ENCODE results near the gene UQCRH.
A peak's percentile ranks its signal among the peaks of the same experiment; 100 is the strongest.

Gene UQCRH

DNA sequence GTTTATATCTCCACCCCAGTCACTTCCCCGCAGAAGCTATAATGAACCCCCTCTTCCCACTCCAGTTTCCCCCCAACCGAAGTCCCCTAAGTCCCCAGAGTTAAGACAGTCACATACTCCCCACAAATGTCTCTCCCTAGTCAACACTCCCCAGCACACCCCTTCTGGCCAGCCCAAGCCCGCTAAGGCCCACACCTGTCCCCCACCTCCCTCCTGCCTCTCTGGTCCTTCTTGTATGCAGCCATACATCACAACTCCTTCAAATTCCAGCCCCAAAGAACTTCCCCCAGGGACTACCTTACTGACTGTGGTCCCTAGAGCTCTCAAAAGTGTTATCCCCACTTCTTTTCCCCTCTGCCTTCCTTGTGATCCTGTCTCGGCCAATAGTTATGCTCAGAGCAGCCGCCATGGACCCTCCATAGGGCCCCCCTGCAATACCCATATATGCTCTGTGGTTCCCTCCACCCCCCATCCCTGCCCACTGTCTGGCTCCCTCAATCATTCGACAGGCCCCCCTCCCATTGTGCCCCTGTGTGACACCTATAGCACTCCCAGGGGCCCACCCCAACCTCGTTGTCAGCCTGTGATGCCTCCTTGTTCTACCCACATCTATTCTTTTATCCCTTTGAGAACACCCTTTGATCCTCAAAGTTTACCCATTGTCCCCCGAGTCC lies 39.3 kb downstream of the UQCRH start:
- Histone ChIP-seq H4K20me1 (ENCODE audit: insufficient read depth, low read length, poor library complexity, severe bottlenecking) (peaks cover 22% of the 10 kb centered on the region), H3F3A (ENCODE audit: low read depth) (no peaks in the 10 kb centered on the region), H2AFZ (ENCODE audit: low read length) (no peak overlapping the region), H3K9me2 (replicated peaks; ENCODE audit: low read depth, low read length) (no peaks in the 10 kb centered on the region), H3K4me3 (ENCODE audit: low read length, poor library complexity, severe bottlenecking) (peak overlapping the region; percentile 99), H3K79me2 (ENCODE audit: insufficient read depth, low read length) (peaks cover 51% of the 10 kb centered on the region), H3K9ac (ENCODE audit: low read depth, low read length, poor library complexity, severe bottlenecking) (peak overlapping the region; percentile 4), H3K4me2 (ENCODE audit: low read depth, low read length, poor library complexity, severe bottlenecking) (peak overlapping the region; percentile 100), H3K9me3 (ENCODE audit: insufficient read depth, low read depth, low read length) (no peaks in the 10 kb centered on the region), H3K36me3 (ENCODE audit: insufficient read depth, low read length) (peaks cover 7% of the 10 kb centered on the region; the same call in 1 of the 2 replicates), H3K27me3 (ENCODE audit: insufficient read depth, low read length, poor library complexity, severe bottlenecking) (no peaks in the 10 kb centered on the region), H3K4me1 (ENCODE audit: insufficient read depth, low read length, poor library complexity, severe bottlenecking) (peaks cover 44% of the 10 kb centered on the region)
- no peak for TF ChIP-seq EZH2phosphoT487 (IDR thresholded peaks at IDR 0.05; ENCODE audit: borderline replicate concordance)
- TF ChIP-seq CTCF (conservative IDR thresholded peaks at IDR 0.05; ENCODE audit: low read length) = no peak

GRCh38 chr1:46343351-46343695 lies 39.8 kb downstream of the UQCRH start:
- Histone ChIP-seq H4K20me1 (ENCODE audit: insufficient read depth, low read length, poor library complexity, severe bottlenecking) (peaks cover 22% of the 10 kb centered on the region), H3K4me2 (ENCODE audit: low read depth, low read length, poor library complexity, severe bottlenecking) (peak overlapping the region; percentile 100), H3K9me2 (replicated peaks; ENCODE audit: low read depth, low read length) (no peaks in the 10 kb centered on the region), H3K36me3 (ENCODE audit: insufficient read depth, low read length) (peaks cover 7% of the 10 kb centered on the region; the same call in 1 of the 2 replicates), H3K27me3 (ENCODE audit: insufficient read depth, low read length, poor library complexity, severe bottlenecking) (no peaks in the 10 kb centered on the region), H2AFZ (ENCODE audit: low read length) (no peak overlapping the region), H3K79me2 (ENCODE audit: insufficient read depth, low read length) (peaks cover 51% of the 10 kb centered on the region), H3K9me3 (ENCODE audit: insufficient read depth, low read depth, low read length) (no peaks in the 10 kb centered on the region), H3K4me1 (ENCODE audit: insufficient read depth, low read length, poor library complexity, severe bottlenecking) (peaks cover 44% of the 10 kb centered on the region), H3K4me3 (ENCODE audit: low read length, poor library complexity, severe bottlenecking) (peak overlapping the region; percentile 20), H3K9ac (ENCODE audit: low read depth, low read length, poor library complexity, severe bottlenecking) (peak overlapping the region; percentile 4), H3F3A (ENCODE audit: low read depth) (no peaks in the 10 kb centered on the region)
- TF ChIP-seq CTCF (conservative IDR thresholded peaks at IDR 0.05; ENCODE audit: low read length) (no peak), EZH2phosphoT487 (IDR thresholded peaks at IDR 0.05; ENCODE audit: borderline replicate concordance) (no peak)

DNA sequence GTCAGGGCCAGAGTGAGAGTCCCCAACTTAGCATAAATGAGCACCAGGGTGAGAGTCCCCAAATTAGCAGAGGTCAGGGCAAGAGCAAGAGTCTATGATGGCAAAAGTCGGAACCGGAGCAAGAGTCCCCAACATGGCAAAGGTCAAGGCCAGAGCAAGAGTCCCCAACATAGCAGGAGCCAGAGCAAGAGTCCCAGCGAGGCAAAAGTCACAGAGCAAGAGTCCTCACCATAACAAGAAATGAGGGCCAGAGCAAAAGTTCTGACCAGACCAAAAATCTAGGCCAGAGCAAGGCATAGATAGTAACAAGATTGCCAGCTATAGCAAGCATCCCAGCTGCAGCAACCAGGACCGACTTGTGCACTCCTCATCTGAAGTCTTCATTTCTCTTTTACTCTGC lies 40.2 kb downstream of the UQCRH start:
- Histone ChIP-seq H3K9me3 (ENCODE audit: insufficient read depth, low read depth, low read length) (no peaks in the 10 kb centered on the region), H2AFZ (ENCODE audit: low read length) (no peak overlapping the region), H4K20me1 (ENCODE audit: insufficient read depth, low read length, poor library complexity, severe bottlenecking) (peaks cover 22% of the 10 kb centered on the region), H3K27me3 (ENCODE audit: insufficient read depth, low read length, poor library complexity, severe bottlenecking) (no peaks in the 10 kb centered on the region), H3K9me2 (replicated peaks; ENCODE audit: low read depth, low read length) (no peaks in the 10 kb centered on the region), H3K9ac (ENCODE audit: low read depth, low read length, poor library complexity, severe bottlenecking) (peak overlapping the region; percentile 4), H3K79me2 (ENCODE audit: insufficient read depth, low read length) (peaks cover 51% of the 10 kb centered on the region), H3F3A (ENCODE audit: low read depth) (no peaks in the 10 kb centered on the region), H3K36me3 (ENCODE audit: insufficient read depth, low read length) (peaks cover 7% of the 10 kb centered on the region; the same call in 1 of the 2 replicates), H3K4me2 (ENCODE audit: low read depth, low read length, poor library complexity, severe bottlenecking) (peak overlapping the region; percentile 100), H3K4me3 (ENCODE audit: low read length, poor library complexity, severe bottlenecking) (peak overlapping the region; percentile 20), H3K4me1 (ENCODE audit: insufficient read depth, low read length, poor library complexity, severe bottlenecking) (peaks cover 44% of the 10 kb centered on the region)
- no peak for TF ChIP-seq CTCF (conservative IDR thresholded peaks at IDR 0.05; ENCODE audit: low read length)
